HG03139 (cell line): ENCODE measurements around the gene FOXA2.
"Not testable (repeated sequence)": the region's sequence is repeated elsewhere in the genome, so short reads cannot be mapped to it uniquely, and the experiment has no call there.

Experiments used
- ATAC-seq: cut with Tn5 transposase; IDR thresholded peaks from one replicate; pipeline ENCODE4 v1.9.1; 2021; ENCODE audit not compliant: unreplicated experiment

FOXA2 gene

GRCh38 chr20:22569353-22569752 is 15.0 kb downstream of the FOXA2 start:
- no peak for ATAC-seq

GRCh38 chr20:22568872-22569344 is 15.5 kb downstream of the FOXA2 start:
- no peak for ATAC-seq

- ATAC-seq = no peak
Measured at GRCh38 chr20:22567944-22568871, 16.2 kb downstream of the FOXA2 start.

GRCh38 chr20:22566876-22567658 is 17.3 kb downstream of the FOXA2 start:
- no peak for ATAC-seq

- ATAC-seq = no peak
Measured at GRCh38 chr20:22563062-22563965, 21.1 kb downstream of the FOXA2 start.

GRCh38 chr20:22562620-22563019 is 21.8 kb downstream of the FOXA2 start:
- ATAC-seq = no peak

GRCh38 chr20:22561965-22562577 is 22.3 kb downstream of the FOXA2 start:
- ATAC-seq = no peak

- no peak for ATAC-seq
Measured at GRCh38 chr20:22560817-22561216, 23.6 kb downstream of the FOXA2 start.

GRCh38 chr20:22559711-22560318 is 24.6 kb downstream of the FOXA2 start:
- no peak for ATAC-seq

- ATAC-seq = no peak
Measured at GRCh38 chr20:22557403-22558276, 26.7 kb downstream of the FOXA2 start.

GRCh38 chr20:22556565-22557056 is 27.8 kb downstream of the FOXA2 start:
- no peak for ATAC-seq

- ATAC-seq = no peak
Measured at GRCh38 chr20:22555791-22556564, 28.4 kb downstream of the FOXA2 start.

GRCh38 chr20:22554391-22554790 is 30.0 kb downstream of the FOXA2 start:
- no peak for ATAC-seq

GRCh38 chr20:22550514-22550913 is 33.9 kb downstream of the FOXA2 start:
- ATAC-seq = not testable (repeated sequence)

GRCh38 chr20:22548040-22548439 is 36.3 kb downstream of the FOXA2 start:
- ATAC-seq = no peak

GRCh38 chr20:22546344-22546743 is 38.0 kb downstream of the FOXA2 start:
- no peak for ATAC-seq

GRCh38 chr20:22545045-22545444 is 39.3 kb downstream of the FOXA2 start:
- no peak for ATAC-seq

- no peak for ATAC-seq
Measured at GRCh38 chr20:22544462-22544861, 39.9 kb downstream of the FOXA2 start.
